LHCN-M2 (cell line): ENCODE results near the gene RERE. TPM values are rescaled to one million over a fixed set of nuclear protein-coding genes. Genes with fewer than 3 reads are reported as not detected.
A peak's percentile ranks its signal among the peaks of the same experiment; 100 is the strongest.
"Not testable (repeated sequence)": the region's sequence is repeated elsewhere in the genome, so short reads cannot be mapped to it uniquely, and the experiment has no call there.

Experiments
- DNase-seq: peaks from one replicate; pipeline ENCODE4 v3.0.0-alpha.2; 2012; ENCODE audit warnings: low read depth
- total RNA-seq: library from RNA; depleted of rRNA; stranded (reverse); fragments of >200 nt; gene quantifications from 2 replicates; pipeline ENCODE4 v1.2.3, GENCODE V29; 2014

Gene RERE
- total RNA-seq, 1 experiment from 2014 or later = 9.8 TPM

- DNase-seq = no peak
Observed at GRCh38 chr1:8643542-8644536, 173.6 kb downstream of the RERE start.

- no peak for DNase-seq
Observed at GRCh38 chr1:8642114-8642513, 175.3 kb downstream of the RERE start.

GRCh38 chr1:8641377-8641997, 176.0 kb downstream of the RERE start:
- DNase-seq = no peak

GRCh38 chr1:8640950-8641349, 176.5 kb downstream of the RERE start:
- DNase-seq = no peak

GRCh38 chr1:8639148-8639547, 178.3 kb downstream of the RERE start:
- DNase-seq = no peak

- no peak for DNase-seq
Observed at GRCh38 chr1:8633741-8634501, 183.5 kb downstream of the RERE start.

- no peak for DNase-seq
Observed at GRCh38 chr1:8632102-8632501, 185.3 kb downstream of the RERE start.

- peak; percentile 48 for DNase-seq
Observed at GRCh38 chr1:8631163-8631562, 186.3 kb downstream of the RERE start.

- DNase-seq = no peak
Observed at GRCh38 chr1:8629241-8630091, 188.0 kb downstream of the RERE start.

- no peak for DNase-seq
Observed at GRCh38 chr1:8628606-8629005, 188.8 kb downstream of the RERE start.

- no peak for DNase-seq
Observed at GRCh38 chr1:8627728-8628127, 189.7 kb downstream of the RERE start.

GRCh38 chr1:8625981-8626898, 191.2 kb downstream of the RERE start:
- DNase-seq = peak; percentile 95

GRCh38 chr1:8625491-8625890, 191.9 kb downstream of the RERE start:
- no peak for DNase-seq

GRCh38 chr1:8623651-8624192, 193.7 kb downstream of the RERE start:
- DNase-seq = not testable (repeated sequence)

GRCh38 chr1:8621785-8622348, 195.6 kb downstream of the RERE start:
- not testable (repeated sequence) for DNase-seq

GRCh38 chr1:8621034-8621582, 196.3 kb downstream of the RERE start:
- not testable (repeated sequence) for DNase-seq

- DNase-seq = not testable (repeated sequence)
Observed at GRCh38 chr1:8619917-8620502, 197.4 kb downstream of the RERE start.

- not testable (repeated sequence) for DNase-seq
Observed at GRCh38 chr1:8619419-8619818, 198.0 kb downstream of the RERE start.

GRCh38 chr1:8616791-8617190, 200.6 kb downstream of the RERE start:
- peak; percentile 69 for DNase-seq
